HG03175 (cell line): ENCODE data around the gene C2CD3.

Experiments
- ATAC-seq: cut with Tn5 transposase; IDR thresholded peaks from one replicate; pipeline ENCODE4 v1.9.1; 2021; ENCODE audit warnings: mild to moderate bottlenecking, moderate library complexity; ENCODE audit not compliant: unreplicated experiment

C2CD3 gene

GRCh38 chr11:74023276-74023675 lies 147.5 kb downstream of the C2CD3 start:
- ATAC-seq = no peak

- no peak for ATAC-seq
Measured at GRCh38 chr11:74022546-74022945, 148.3 kb downstream of the C2CD3 start.

- no peak for ATAC-seq
Measured at GRCh38 chr11:74021998-74022397, 148.8 kb downstream of the C2CD3 start.

- peak; percentile 58 for ATAC-seq
Measured at GRCh38 chr11:74020539-74020938, 150.3 kb downstream of the C2CD3 start.

- no peak for ATAC-seq
Measured at GRCh38 chr11:74019860-74020259, 150.9 kb downstream of the C2CD3 start.

GRCh38 chr11:74019104-74019738 lies 151.6 kb downstream of the C2CD3 start:
- no peak for ATAC-seq

- ATAC-seq = no peak
Measured at GRCh38 chr11:74018331-74019005, 152.3 kb downstream of the C2CD3 start.

GRCh38 chr11:74017631-74018030 lies 153.2 kb downstream of the C2CD3 start:
- ATAC-seq = no peak

- ATAC-seq = no peak
Measured at GRCh38 chr11:74015919-74016684, 154.7 kb downstream of the C2CD3 start.

GRCh38 chr11:74014880-74015279 lies 155.9 kb downstream of the C2CD3 start:
- no peak for ATAC-seq

GRCh38 chr11:74013141-74013540 lies 157.7 kb downstream of the C2CD3 start:
- ATAC-seq = no peak

GRCh38 chr11:74012074-74012809 lies 158.6 kb downstream of the C2CD3 start:
- ATAC-seq = no peak

GRCh38 chr11:74011360-74012073 lies 159.3 kb downstream of the C2CD3 start:
- peak; percentile 86 for ATAC-seq

- no peak for ATAC-seq
Measured at GRCh38 chr11:74010306-74011300, 160.2 kb downstream of the C2CD3 start.

GRCh38 chr11:74009675-74010305 lies 161.0 kb downstream of the C2CD3 start:
- no peak for ATAC-seq

- ATAC-seq = no peak
Measured at GRCh38 chr11:74009230-74009547, 161.6 kb downstream of the C2CD3 start.

- no peak for ATAC-seq
Measured at GRCh38 chr11:74008373-74009229, 162.2 kb downstream of the C2CD3 start, which contains the start of gene UCP3. TSS of gene UCP3 (minus strand) at chr11:74009085. CDS start at chr11:74007042, 2,043 bp downstream.
